Forelimb muscle (tissue), 1 donor: Measurements from ENCODE around the gene SLC25A44. TPM values are rescaled to one million over a fixed set of nuclear protein-coding genes. Genes with fewer than 3 reads are reported as not detected.

Source experiments
- DNase-seq: peaks from one replicate; pipeline ENCODE4 v3.0.0-alpha.2; 2013; ENCODE audit warnings: low read depth
- polyA plus RNA-seq: library from polyadenylated mRNA; unstranded; fragments of 120-200 nt; gene quantifications from one replicate; pipeline ENCODE4 v1.2.1, GENCODE V29; 2013; ENCODE audit not compliant: insufficient read length

The SLC25A44 gene
- polyA plus RNA-seq, 1 donor = 10.8 TPM

DNA sequence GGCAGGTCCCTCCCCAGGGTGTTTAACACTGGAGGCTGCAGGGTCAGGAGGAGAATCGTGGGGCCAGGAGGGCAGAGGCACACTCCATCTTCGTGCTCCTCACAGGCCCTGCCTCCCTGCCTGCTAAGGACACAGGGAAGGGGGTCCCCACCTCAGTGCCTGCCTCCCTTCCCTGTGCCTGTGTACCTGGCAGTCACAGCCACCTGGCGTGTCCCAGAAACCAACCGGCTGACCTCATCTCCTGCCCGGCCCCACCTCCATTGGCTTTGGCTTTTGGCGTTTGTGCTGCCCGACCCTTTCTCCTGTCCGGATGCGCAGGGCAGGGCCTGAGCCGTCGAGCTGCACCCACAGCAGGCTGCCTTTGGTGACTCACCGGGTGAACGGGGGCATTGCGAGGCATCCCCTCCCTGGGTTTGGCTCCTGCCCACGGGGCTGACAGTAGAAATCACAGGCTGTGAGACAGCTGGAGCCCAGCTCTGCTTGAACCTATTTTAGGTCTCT is 47.5 kb downstream of the SLC25A44 start:
- DNase-seq = no peak

DNA sequence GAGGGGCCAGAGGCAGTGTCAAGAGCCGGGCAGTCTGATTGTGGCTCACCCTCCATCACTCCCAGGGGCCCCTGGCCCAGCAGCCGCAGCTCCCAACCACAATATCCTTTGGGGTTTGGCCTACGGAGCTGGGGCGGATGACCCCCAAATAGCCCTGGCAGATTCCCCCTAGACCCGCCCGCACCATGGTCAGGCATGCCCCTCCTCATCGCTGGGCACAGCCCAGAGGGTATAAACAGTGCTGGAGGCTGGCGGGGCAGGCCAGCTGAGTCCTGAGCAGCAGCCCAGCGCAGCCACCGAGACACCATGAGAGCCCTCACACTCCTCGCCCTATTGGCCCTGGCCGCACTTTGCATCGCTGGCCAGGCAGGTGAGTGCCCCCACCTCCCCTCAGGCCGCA is 48.0 kb downstream of the SLC25A44 start, which contains the start of gene BGLAP:
BGLAP (plus strand) TSS at position 259 of the 400 bp plus-strand sequence; CDS start at position 307, 48 bp downstream.
- no peak for DNase-seq

DNA sequence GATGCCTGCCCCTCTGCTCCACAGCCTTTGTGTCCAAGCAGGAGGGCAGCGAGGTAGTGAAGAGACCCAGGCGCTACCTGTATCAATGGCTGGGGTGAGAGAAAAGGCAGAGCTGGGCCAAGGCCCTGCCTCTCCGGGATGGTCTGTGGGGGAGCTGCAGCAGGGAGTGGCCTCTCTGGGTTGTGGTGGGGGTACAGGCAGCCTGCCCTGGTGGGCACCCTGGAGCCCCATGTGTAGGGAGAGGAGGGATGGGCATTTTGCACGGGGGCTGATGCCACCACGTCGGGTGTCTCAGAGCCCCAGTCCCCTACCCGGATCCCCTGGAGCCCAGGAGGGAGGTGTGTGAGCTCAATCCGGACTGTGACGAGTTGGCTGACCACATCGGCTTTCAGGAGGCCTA is 48.8 kb downstream of the SLC25A44 start:
- no peak for DNase-seq

DNA sequence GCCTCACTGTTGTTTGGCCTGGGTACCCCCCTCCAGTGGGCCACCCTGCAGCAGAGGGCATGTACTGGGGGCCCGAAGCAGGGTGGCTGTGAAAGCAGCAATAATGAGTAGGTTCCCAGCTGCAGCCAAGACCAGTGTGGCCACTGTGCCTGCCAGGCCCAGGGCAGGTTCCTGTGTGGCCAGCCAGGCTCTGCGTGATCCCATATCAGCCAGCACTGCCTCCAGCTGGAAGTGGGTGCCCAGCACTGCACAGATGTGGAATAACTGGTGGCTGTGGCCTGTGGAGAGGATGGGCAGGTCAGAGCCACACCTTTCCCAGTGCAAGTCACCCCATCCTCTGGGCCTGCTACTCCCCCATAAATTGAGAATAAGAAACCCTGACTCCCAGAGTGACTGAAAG is 50.2 kb downstream of the SLC25A44 start:
- DNase-seq = no peak

DNA sequence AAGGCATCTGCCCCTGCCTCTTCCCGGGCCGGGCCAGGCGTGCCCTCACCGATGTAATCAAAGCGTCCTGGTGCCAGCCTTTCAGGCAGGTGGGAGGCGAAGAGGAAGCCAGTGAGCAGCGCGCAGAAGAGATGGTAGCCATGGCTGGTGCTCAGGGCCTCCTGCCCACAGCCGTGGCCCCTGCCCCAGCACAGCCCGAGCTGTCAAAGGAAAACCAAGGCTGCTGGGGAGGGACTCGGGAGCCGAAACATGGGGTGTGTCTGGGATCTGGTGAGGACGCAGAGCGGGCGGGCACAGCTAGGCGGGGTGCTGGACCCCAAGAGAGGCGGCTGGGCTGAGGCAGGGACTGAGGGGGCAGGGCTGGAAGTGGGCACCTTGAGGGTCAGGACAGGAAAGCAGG is 50.8 kb downstream of the SLC25A44 start:
- DNase-seq = no peak

DNA sequence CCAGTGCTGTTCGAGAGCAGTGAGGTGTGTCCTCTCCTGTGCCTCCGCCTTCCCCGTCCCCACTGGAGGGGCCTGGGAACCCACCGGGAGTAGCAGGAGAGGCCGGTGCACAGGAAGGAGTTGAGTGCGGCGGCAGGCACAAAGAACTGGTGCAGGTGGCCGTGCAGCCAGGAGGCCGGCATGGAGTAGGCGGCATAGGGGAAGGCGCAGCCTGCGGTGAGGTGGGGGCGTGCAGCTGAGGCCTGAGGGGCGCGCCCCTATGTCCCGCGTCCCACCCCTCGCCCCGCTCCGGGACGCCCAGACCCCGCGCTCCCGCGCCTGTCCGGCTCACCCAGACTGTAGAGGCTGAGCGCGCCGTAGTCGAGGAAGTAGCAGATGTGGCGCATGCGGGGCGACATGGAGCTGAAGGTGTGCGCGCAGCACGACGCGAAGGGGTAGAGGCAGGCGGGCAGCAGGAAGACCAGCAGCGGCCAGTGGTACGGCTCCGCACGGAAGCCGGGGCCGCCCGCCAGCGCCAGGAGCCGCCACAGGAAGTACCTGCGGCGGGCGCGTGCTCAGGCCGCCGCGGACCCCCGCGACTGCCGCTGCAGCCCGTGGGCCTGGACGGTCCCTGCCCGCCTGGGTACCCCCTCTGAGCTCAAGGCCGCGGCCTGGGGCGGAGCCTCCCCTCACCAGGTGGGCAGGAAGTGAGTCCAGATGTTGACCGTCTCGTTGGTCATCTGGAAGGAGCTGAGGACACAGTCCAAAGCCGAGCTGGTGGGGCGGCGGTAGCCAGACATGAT is 51.7 kb downstream of the SLC25A44 start:
- DNase-seq = no peak

DNA sequence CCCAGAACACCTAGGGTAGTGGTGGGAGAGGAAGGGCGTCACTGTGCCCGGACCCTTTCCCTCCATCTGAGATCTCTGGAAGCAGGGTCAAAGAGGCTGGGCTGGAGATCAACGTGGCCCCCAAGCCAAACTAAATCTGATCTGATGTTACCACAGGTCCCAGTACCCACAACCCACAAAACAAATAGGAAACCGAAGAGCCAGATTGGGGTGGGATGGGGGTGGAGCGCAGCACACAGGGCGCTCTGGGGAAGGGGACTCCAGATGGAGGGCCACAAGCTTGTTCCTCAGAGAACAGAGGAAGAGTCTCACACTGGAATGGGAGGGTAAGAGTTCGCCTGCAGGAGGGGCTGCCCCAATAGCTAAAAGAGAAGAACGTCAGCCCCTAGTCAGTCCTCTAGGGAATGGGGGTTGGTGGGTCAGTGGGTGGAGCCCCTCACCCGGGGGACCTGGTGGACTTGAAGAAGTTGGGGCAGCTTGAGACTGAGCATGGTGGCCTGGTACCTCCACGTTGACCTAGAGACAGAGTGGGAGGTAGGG is 52.4 kb downstream of the SLC25A44 start:
- DNase-seq = no peak

DNA sequence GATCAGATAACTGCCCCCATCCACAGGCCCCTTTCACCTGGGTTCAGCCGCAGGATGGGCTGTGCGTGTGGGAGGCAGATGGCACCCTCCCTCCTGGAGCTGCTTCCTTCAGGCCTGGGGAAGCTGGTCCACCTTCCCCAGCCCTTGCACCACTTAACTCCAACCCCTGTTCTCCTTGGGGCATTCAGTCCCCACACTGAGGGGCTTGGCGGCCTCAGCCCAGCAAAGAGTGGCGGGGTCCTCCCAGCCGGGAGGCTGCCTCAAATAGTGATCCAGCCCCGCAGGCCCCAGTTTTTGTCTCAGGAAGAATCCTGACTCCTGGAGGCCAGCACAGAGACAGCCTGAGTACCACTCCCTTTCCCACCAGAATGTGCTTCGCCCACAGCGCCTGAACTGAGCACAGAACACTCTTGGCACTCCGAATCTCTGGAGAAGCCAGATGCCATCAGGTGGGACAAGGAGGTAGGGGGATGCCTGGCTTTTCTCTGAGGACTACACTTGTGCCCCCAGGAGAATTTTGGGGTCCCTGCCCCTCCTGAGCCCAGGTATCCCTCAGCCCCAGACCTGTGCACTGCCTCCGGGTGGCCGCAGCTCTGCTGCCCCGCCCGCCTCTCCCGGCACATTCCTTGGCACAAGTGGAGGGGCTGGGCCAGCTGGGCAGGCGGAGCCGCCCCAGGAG is 53.0 kb downstream of the SLC25A44 start:
- no peak for DNase-seq

DNA sequence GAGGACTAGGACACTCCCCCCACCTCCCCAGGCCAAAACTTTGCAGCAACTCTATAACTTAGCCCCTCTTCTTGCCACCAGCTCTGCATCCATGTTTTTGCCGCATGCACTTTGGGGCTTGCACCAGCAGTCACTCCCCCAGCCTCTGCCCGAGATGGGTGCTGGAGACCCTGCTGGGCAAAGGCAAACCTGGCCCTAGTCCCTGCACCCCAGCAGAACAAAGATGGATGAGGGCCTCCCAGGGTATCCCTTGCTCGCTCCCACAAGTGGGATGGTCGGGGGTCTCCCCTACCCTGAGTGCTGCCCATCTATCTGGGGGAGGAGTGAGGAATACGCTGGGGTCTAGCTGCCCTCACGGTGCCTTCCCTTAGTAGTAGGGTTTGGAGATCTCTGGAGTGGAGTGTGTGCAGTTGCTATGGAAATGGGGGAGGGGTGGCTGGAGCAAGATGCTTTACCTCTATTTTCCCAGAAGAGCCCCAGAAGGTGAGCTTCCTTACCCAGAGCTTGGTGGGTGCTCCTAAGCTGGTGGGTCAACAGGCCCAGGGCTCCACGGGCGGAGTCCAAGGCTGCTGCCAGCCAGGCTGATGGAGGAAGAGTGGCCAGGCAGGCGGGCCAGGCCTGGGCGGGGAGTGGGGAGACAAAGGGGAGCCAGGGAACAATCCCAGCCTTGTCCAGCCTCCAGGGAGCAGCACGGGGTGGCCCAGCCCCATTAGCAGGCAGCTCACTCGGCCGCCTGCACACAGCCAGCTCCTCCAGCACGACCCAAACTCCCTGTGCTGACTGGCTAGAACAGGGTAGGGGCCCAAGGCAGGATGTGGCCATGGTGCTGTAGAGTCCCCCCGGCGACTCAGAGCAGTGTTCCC is 53.8 kb downstream of the SLC25A44 start, which contains the start of gene PAQR6:
PAQR6 (minus strand) TSS at position 597 of the 863 bp plus-strand sequence. CDS start 1,325 bp downstream, outside the sequence.
- DNase-seq = no peak

DNA sequence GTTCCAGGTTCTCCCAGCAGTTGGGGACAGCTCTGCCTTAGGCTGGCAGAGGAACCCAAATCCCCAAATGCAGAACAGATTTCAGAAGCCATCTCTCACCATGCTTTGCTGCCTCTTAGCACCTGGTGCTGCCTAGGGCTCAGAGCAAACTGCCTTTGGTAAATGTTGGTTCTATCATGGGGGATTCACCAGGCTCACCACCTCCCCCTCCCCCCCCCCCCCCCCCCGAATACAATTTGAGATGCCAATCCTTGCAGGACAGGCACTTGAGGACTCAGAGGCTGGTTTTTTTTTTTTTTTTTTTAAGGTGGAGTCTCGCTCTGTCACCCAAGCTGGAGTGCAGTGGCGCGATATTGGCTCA is 54.4 kb downstream of the SLC25A44 start:
- DNase-seq = no peak

DNA sequence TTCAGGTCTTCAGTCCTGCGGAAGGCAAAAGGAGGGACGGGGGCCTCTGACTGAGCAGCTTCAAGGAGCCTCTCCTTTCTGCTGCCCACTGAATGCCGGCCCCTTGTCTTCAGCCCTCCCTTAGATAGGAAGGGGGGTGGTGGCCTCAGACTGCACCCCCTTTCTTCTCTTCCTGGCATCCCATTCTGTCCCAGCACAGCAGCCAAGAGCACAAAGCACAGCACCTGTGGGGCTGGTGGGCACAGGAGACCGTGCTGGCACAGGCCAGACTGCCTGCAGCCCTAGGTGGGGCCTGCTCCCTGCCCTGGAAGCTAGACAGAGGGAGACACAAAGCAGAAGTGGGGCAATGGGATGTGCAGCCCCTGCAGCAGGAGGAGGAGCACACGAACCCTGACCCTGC is 55.7 kb downstream of the SLC25A44 start:
- no peak for DNase-seq

DNA sequence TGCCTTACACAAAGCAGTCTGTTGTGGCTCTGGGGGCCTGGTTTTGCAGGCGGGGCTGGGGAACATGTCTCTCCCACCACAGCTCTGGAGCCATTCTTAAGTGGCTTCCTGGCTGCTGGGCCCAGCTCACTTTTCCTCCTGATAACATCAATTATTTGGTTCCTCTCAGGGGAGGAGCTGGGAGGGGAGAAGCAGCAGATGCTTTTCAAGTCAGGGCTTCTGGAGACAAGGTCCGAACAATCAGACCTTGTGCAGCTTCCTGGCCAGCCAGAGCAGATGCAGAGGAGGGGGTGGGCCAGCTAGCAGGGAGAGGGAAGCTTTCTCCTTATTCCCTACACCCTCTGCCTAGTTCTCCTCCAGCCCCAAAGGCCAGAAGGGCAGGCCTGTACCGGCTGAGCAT is 57.6 kb downstream of the SLC25A44 start:
- DNase-seq = no peak

DNA sequence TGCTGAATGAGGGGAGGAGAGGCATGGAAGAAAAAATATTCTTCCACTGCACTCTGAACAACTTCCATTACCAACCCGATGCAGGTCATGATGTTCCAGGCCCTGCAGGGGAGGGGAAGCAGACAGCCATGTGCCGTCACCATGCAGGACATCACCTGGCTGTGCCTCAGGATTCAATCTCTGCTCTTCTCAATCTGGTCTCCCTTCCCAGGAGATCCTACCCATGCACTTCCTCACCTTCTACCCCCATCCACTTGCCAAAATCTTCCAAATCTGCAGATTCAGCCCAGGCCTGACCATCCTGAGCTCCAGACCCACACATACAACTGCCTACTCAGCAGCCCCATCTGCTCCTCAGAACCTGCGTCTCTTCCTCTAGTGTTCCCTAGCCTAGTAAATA is 59.7 kb downstream of the SLC25A44 start:
- DNase-seq = no peak

DNA sequence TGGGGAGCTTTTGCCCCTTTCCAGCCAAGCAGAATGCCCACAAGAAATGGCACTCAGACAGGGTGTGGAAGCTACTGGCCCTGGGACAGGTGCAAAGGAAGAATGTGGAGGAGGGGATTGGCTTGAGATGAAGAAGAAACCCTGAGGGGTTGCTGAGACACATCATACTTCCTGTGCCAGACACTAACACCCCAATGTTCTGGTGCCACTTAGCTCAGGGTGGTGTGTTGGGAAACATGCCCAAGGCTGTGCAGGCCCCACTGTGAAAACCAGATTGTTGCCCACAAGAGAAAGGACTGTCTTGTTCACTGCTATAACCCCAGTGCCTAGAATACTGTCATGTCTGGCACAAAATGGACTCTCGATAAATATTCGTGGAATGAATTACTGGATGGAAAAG is 63.8 kb downstream of the SLC25A44 start:
- no peak for DNase-seq

DNA sequence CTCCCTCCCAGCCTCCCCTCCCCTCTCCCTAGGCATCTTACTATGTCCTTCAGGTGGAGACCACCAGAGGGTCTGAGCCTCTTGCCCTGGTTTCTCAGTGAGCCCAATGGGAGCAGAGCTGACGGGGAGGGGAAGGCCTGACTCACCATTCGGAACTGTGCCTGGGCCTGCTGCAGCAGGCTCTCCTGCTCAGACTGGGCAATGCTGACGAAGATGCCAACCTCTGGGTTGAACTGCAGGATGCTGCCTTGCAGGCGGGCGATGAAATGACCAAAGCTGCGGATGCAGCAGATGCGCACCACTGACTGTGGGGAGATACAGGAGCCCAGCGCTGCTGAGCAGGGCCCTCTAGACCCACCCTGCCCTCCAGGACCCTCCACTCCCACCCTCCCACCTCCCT is 65.0 kb downstream of the SLC25A44 start:
- DNase-seq = no peak

DNA sequence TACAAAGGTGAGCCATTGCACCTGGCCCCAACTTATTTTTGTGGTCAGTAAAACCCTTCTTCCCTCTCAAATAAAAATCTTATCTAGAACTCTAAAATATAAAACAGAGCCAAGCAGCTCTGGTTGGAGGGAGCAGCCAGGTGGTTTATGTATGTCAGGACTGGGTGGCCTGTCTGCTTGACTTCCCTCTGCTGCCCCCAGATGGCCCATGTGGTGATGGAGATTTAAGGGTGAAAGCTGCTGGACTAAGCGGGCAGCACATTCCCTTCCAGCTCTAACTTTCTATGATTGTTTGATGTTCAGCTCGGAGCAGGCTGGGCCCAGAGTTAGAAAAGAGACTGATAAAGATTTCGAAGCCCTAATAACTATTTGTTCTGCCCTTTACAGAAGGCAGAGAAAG is 65.9 kb downstream of the SLC25A44 start:
- DNase-seq = no peak

DNA sequence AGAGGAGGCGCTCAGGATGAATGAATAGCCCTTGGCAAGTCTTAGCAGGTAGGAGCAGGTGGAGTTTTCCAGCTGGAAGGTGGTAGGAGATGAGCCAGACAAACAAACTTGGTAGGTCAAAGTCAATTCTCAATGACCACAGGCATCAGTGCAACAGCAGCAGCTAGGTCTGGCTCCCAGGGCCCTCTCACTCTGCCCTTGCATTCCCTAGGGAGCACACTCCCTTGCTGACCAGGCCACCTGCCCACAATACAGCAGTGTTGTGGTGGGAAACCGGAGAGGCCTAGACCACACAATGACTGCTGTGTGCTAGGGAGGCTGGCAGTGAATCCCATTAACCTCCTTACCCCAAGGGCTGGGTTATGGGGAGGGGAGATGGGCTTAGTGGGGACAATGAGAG is 67.0 kb downstream of the SLC25A44 start:
- DNase-seq = no peak

Other genes with a start within 250 kb of the SLC25A44 start
- 143 TPM for gene ARHGEF2, start 215.6 kb upstream of the SLC25A44 start, polyA plus RNA-seq
- 218 TPM for gene SSR2, start 173.2 kb upstream of the SLC25A44 start, polyA plus RNA-seq
- gene UBQLN4, start 140.3 kb upstream of the SLC25A44 start, polyA plus RNA-seq = 47.5 TPM
- 36.3 TPM for gene LAMTOR2, start 139.3 kb upstream of the SLC25A44 start, polyA plus RNA-seq
- not detected for gene RAB25, start 132.9 kb upstream of the SLC25A44 start, polyA plus RNA-seq
- gene MEX3A, start 111.6 kb upstream of the SLC25A44 start, polyA plus RNA-seq = 21.8 TPM
- gene LMNA, start 79.4 kb upstream of the SLC25A44 start, polyA plus RNA-seq = 298 TPM
- gene SEMA4A, start 40.5 kb upstream of the SLC25A44 start, polyA plus RNA-seq = 3.0 TPM
- 49.2 TPM for gene PMF1, start 18.9 kb downstream of the SLC25A44 start, polyA plus RNA-seq
- gene BGLAP, start 48.1 kb downstream of the SLC25A44 start, polyA plus RNA-seq = 3.1 TPM
- gene PAQR6, start 54.0 kb downstream of the SLC25A44 start, polyA plus RNA-seq = 4.0 TPM
- 53.3 TPM for gene SMG5, start 88.7 kb downstream of the SLC25A44 start, polyA plus RNA-seq
- 4.3 TPM for gene TMEM79, start 90.2 kb downstream of the SLC25A44 start, polyA plus RNA-seq
- 21.2 TPM for gene GLMP, start 101.6 kb downstream of the SLC25A44 start, polyA plus RNA-seq
- gene VHLL, start 105.2 kb downstream of the SLC25A44 start, polyA plus RNA-seq = not detected
- 266 TPM for gene CCT3, start 144.2 kb downstream of the SLC25A44 start, polyA plus RNA-seq
- 1.5 TPM for gene TSACC, start 144.4 kb downstream of the SLC25A44 start, polyA plus RNA-seq
- not detected for gene RHBG, start 175.1 kb downstream of the SLC25A44 start, polyA plus RNA-seq